Esophagus squamous epithelium (tissue), 5 donors: ENCODE data around the gene TMEM59L. TPM values are rescaled to one million over a fixed set of nuclear protein-coding genes. Genes with fewer than 3 reads are reported as not detected.
A peak's percentile ranks its signal among the peaks of the same experiment; 100 is the strongest.

ENCODE experiments used
- DNase-seq: peaks from one replicate; lab custom pipeline; 2025; lab: John Stamatoyannopoulos, UW
- H3K27ac ChIP-seq, 4 donors: fragments of 200-600 bp; sonication (generic); one replicate each; pipeline ENCODE4 v1.5.1; 2016 to 2019; ENCODE audit warnings: mild to moderate bottlenecking in 1 of 4
- H3K27me3 ChIP-seq, 4 donors: fragments of 200-600 bp; sonication (generic); 1 replicate in 3 of 4; 2 replicates in 1 of 4; pipeline versions ENCODE4 v1.5.1 to v1.6.0; 2017 to 2021; ENCODE audit warnings: antibody characterized with exemption in 1 of 4
- H3K36me3 ChIP-seq, 3 donors: fragments of 200-600 bp; sonication (generic); one replicate each; pipeline ENCODE4 v1.5.1; 2016 to 2019
- H3K4me1 ChIP-seq, 3 donors: fragments of 200-600 bp; sonication (generic); one replicate each; pipeline ENCODE4 v1.5.1; 2017 to 2019
- H3K4me3 ChIP-seq, 4 donors: fragments of 200-600 bp; sonication (generic); 1 replicate in 3 of 4; 2 replicates in 1 of 4; pipeline ENCODE4 v1.5.1; 2016 to 2019; ENCODE audit warnings: mild to moderate bottlenecking in 2 of 4, moderate library complexity in 1 of 4
- H3K9me3 ChIP-seq, 3 donors: fragments of 200-600 bp; sonication (generic); one replicate each; pipeline ENCODE4 v1.5.1; 2016 to 2019
- POLR2A ChIP-seq, 4 donors: fragments of 450-650 bp; IDR thresholded peaks; one replicate each; pipeline ENCODE4 v1.6.1; 2017; ENCODE audit warnings: antibody characterized with exemption in 4 of 4, mild to moderate bottlenecking in 4 of 4, moderate library complexity in 3 of 4
- WGBS, 2 donors: methylation state at CpG; one replicate each; pipeline ENCODE4 v1.1.5; 2018; 5-methylcytosine and 5-hydroxymethylcytosine counted together
- intact Hi-C: fragments of 100-400 bp; cut with DNase I; formaldehyde crosslinking; loops from one replicate; pipeline ENCODE4 v1.15.0; 2022
- total RNA-seq, 4 donors: library from RNA; depleted of rRNA; stranded (reverse); fragments of >200 nt; gene quantifications; one replicate each; pipeline ENCODE4 v1.1.0, GENCODE V29; 2016
- TF ChIP-seq, protein P1 (sequence below), 6 experiments: fragments of 450-650 bp in 4 of 6; fragments of 200-600 bp in 2 of 6; sonication (generic) in 2 of 6; IDR thresholded peaks; one replicate each; pipeline ENCODE4 v1.5.1; 2016 to 2019; ENCODE audit warnings: antibody characterized with exemption in 6 of 6, mild to moderate bottlenecking in 4 of 6, moderate library complexity in 4 of 6
- donor health status: DM: yes; HTN: yes; CAD: no.

TMEM59L gene
- total RNA-seq, 4 donors from 2014 or later: 0.18 to 2.7 TPM; not detected in 2

DNA sequence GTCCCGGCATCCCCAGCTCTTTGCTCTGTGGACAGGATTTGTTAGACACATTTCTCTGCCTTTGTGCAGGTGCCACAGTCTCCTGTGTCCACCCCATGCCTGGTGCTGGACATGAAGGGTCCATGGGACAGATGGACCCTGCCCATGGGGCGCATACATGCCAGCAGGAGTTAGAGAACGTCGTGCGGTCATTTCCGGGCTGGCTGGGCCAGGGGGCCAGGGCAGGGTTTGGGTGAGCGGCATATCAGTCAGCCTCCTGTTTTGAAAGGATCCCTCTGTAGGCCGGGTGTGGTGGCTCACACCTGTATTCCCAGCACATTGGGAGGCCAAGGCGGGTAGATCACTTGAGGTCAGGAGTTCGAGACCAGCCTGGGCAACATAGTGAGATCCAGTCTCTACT, 35.1 kb downstream of the TMEM59L start:
- H3K27me3 ChIP-seq: no peaks in the 10 kb centered on the region
- no peaks in the 10 kb centered on the region for H3K9me3 ChIP-seq
- TF ChIP-seq, protein P1, sequence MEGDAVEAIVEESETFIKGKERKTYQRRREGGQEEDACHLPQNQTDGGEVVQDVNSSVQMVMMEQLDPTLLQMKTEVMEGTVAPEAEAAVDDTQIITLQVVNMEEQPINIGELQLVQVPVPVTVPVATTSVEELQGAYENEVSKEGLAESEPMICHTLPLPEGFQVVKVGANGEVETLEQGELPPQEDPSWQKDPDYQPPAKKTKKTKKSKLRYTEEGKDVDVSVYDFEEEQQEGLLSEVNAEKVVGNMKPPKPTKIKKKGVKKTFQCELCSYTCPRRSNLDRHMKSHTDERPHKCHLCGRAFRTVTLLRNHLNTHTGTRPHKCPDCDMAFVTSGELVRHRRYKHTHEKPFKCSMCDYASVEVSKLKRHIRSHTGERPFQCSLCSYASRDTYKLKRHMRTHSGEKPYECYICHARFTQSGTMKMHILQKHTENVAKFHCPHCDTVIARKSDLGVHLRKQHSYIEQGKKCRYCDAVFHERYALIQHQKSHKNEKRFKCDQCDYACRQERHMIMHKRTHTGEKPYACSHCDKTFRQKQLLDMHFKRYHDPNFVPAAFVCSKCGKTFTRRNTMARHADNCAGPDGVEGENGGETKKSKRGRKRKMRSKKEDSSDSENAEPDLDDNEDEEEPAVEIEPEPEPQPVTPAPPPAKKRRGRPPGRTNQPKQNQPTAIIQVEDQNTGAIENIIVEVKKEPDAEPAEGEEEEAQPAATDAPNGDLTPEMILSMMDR (IDR thresholded peaks at IDR 0.05): no peak
- no peak for TF ChIP-seq POLR2A (IDR thresholded peaks at IDR 0.05)
- H3K4me3 ChIP-seq: no peak overlapping the region
- H3K27ac ChIP-seq: peak overlapping the region; percentile 75 to 95 (median 82)
- WGBS, 2 donors: 89 to 97% methylated on average over 2 to 4 of the region's 10 CpGs
- H3K36me3 ChIP-seq: no peaks in the 10 kb centered on the region
- peaks cover 25 to 73% (median 53%) of the 10 kb centered on the region in 3 donors for H3K4me1 ChIP-seq
- no peak for DNase-seq
- intact Hi-C loops: no loop called here

DNA sequence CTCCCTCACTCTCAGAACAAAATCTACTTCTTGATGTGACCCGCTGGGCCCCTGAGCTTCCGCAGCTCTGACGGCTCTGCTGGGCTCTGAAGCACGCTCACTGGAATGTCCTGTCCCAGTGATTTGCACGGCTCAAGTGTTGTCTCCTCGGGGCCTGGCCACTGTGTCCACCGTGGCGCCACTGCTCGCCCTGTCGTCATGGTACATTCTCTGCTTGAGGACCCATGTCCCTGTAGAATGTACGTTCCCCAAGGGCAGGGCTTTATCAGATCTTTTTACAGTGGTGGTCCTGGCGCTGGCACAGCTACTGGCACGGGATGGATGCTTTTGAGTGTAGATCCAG, 36.3 kb downstream of the TMEM59L start:
- H3K27me3 ChIP-seq: no peaks in the 10 kb centered on the region
- peak overlapping the region; percentile 75 to 95 (median 82) for H3K27ac ChIP-seq
- DNase-seq: no peak
- H3K4me3 ChIP-seq: peak overlapping the region in 2 of 4 donors; percentile 9 to 54
- WGBS, 2 donors: 29 to 67% methylated on average over 6 to 11 of the region's 13 CpGs
- TF ChIP-seq, protein P1 (IDR thresholded peaks at IDR 0.05): no peak
- no peak for TF ChIP-seq POLR2A (IDR thresholded peaks at IDR 0.05)
- H3K36me3 ChIP-seq: no peaks in the 10 kb centered on the region
- no peaks in the 10 kb centered on the region for H3K9me3 ChIP-seq
- peaks cover 25 to 73% (median 53%) of the 10 kb centered on the region in 3 donors for H3K4me1 ChIP-seq
- intact Hi-C loops: no loop called here

DNA sequence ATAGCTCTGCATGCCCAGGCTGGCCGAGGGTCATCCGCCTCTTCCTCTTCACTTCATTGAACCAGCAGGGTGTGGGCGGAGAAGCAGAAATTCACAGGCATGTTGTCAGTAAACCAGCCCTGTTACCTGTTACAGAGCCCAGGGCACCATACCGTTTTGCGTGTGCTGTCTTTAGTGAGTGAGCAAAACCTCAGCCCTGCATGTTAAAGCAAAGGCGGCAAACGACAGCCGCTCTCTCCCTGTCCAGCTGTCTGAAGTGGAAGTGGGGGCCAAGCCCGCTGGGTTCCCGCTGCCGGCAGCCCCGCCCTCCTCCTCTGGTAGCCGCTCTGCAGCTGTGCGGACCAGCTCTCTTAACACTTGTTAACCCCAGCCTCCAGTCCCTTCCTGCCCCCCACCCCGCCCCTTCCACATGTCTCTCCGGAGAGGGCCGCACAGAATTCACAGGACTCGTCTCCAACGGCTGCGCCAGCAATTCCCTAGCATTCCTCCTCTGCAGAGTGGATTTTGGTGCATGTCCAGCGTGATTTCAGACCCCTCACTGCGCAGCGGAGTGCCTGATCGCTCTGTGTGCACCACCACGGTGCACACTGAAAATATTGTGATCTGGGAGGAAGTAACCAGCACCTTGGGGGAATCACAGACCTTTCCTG, 36.8 kb downstream of the TMEM59L start:
- 24 to 27% methylated on average over 3 to 19 of the region's 25 CpGs for WGBS, 2 donors
- H3K36me3 ChIP-seq: no peaks in the 10 kb centered on the region
- intact Hi-C loops: no loop called here
- H3K27ac ChIP-seq: peak overlapping the region; percentile 75 to 95 (median 82)
- no peaks in the 10 kb centered on the region for H3K27me3 ChIP-seq
- no peak for DNase-seq
- H3K9me3 ChIP-seq: no peaks in the 10 kb centered on the region
- TF ChIP-seq, protein P1 (IDR thresholded peaks at IDR 0.05): no peak
- TF ChIP-seq POLR2A (IDR thresholded peaks at IDR 0.05): peak in 1 of 4 donors; percentile 18
- peaks cover 24 to 69% (median 53%) of the 10 kb centered on the region in 3 donors for H3K4me1 ChIP-seq
- H3K4me3 ChIP-seq: peak overlapping the region in 3 of 4 donors; percentile 9 to 54 (median 9)

DNA sequence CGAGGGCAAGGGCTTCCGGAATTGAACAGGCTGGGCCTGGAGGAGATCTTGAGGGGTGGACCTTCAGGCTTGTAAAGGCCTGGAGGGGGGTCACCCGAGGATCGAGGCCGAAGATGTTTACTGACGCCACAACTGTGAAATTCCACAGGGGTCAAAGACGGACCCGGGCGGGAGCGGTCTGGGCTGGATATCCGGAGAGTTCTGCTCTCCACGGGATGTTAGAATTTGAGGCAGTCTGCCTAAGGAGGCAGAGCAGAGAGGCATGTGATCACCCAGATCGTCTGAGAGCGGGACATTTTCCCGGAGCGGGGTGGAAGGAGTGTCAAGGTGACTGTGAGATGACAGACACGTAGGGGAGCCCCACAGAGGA, 37.3 kb downstream of the TMEM59L start:
- Histone ChIP-seq H3K27ac (peak overlapping the region; percentile 75 to 95 (median 82)), H3K9me3 (no peaks in the 10 kb centered on the region), H3K36me3 (no peaks in the 10 kb centered on the region), H3K27me3 (no peaks in the 10 kb centered on the region), H3K4me1 (peaks cover 20 to 64% (median 47%) of the 10 kb centered on the region in 3 donors), H3K4me3 (peak overlapping the region in 3 of 4 donors; percentile 9 to 54 (median 9))
- 61 to 67% methylated on average over 14 to 16 of the region's 17 CpGs for WGBS, 2 donors
- intact Hi-C loops: no loop called here
- TF ChIP-seq, protein P1 (IDR thresholded peaks at IDR 0.05): no peak
- TF ChIP-seq POLR2A (IDR thresholded peaks at IDR 0.05): peak in 1 of 4 donors; percentile 13
- DNase-seq: no peak

DNA sequence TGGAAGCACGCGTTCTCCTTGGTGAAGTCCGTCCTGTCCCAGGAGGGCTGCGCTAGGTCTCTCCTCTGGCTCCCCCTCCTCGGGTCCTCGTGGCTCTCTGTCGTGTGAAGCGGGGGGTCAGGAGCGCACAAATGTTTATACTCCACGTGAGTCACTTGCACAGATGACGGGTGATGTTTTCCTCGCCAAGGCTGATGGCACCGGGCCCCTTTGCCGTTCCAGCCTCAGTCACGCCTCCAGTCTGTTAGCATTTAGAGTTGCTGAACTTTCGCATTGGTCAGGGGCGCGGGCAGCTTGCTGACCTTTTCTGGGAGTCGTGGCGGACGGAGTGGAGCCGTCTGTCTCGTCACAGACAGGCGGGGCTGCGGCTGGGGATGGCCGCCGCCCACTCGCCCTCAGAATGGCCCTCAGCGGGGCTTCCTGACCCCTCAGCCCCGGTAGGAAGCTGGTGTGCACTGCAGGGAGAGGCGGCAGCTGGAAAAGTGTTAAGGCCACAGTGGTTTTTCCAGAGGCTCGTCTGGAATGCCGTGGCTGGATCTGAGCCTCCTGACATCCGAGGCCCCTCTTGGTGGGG, 37.9 kb downstream of the TMEM59L start:
- Histone ChIP-seq H3K27ac (peak overlapping the region; percentile 75 to 95 (median 82)), H3K27me3 (no peaks in the 10 kb centered on the region), H3K4me1 (peaks cover 20 to 59% (median 42%) of the 10 kb centered on the region in 3 donors), H3K4me3 (peak overlapping the region in 1 of 4 donors; percentile 54), H3K9me3 (no peaks in the 10 kb centered on the region), H3K36me3 (no peaks in the 10 kb centered on the region)
- no peak for DNase-seq
- intact Hi-C loops: no loop called here
- 66 to 73% methylated on average over 9 to 10 of the region's 34 CpGs for WGBS, 2 donors
- no peak for TF ChIP-seq POLR2A (IDR thresholded peaks at IDR 0.05)
- TF ChIP-seq, protein P1 (IDR thresholded peaks at IDR 0.05): no peak
